Measurements from ENCODE around the gene ANKFY1. TPM values are rescaled to one million over a fixed set of nuclear protein-coding genes. Genes with fewer than 3 reads are reported as not detected.
A peak's percentile ranks its signal among the peaks of the same experiment; 100 is the strongest.
"Not testable (repeated sequence)": the region's sequence is repeated elsewhere in the genome, so short reads cannot be mapped to it uniquely, and the experiment has no call there.

Gene ANKFY1
- total RNA-seq, 2 experiments from 2014 or later: 76.9 to 78.4 TPM

GRCh38 chr17:4194796-4195195, 69.0 kb downstream of the ANKFY1 start:
- Mint-ChIP-seq H3K36me3 (peaks cover 24% of the 10 kb centered on the region), H3K27ac (no peak overlapping the region), H3K4me1 (no peaks in the 10 kb centered on the region), H3K9me3 (no peaks in the 10 kb centered on the region), H3K4me3 (no peak overlapping the region), H3K27me3 (no peaks in the 10 kb centered on the region)
- POLR2A ChIA-PET: no interaction called here
- ATAC-seq (ENCODE audit: low read depth) (no peak), DNase-seq (no peak)

- DNase-seq; ATAC-seq (ENCODE audit: low read depth); POLR2A ChIA-PET; H3K4me1 Mint-ChIP-seq; H3K27me3 Mint-ChIP-seq; H3K9me3 Mint-ChIP-seq; H3K27ac Mint-ChIP-seq; H3K4me3 Mint-ChIP-seq: not testable (repeated sequence)
- peaks cover 21% of the 10 kb centered on the region for H3K36me3 Mint-ChIP-seq
Measured at GRCh38 chr17:4190791-4191190, 73.0 kb downstream of the ANKFY1 start.

- DNase-seq (no peak), ATAC-seq (ENCODE audit: low read depth) (no peak)
- peaks cover 15% of the 10 kb centered on the region for H3K36me3 Mint-ChIP-seq
- POLR2A ChIA-PET: no interaction called here
- no peaks in the 10 kb centered on the region for H3K9me3 Mint-ChIP-seq
- H3K27me3 Mint-ChIP-seq: no peaks in the 10 kb centered on the region
- H3K4me3 Mint-ChIP-seq: no peak overlapping the region
- peaks cover 4% of the 10 kb centered on the region for H3K4me1 Mint-ChIP-seq
- no peak overlapping the region for H3K27ac Mint-ChIP-seq
Measured at GRCh38 chr17:4189280-4189679, 74.5 kb downstream of the ANKFY1 start.

GRCh38 chr17:4188076-4188475, 75.7 kb downstream of the ANKFY1 start:
- Mint-ChIP-seq H3K36me3 (peaks cover 23% of the 10 kb centered on the region), H3K27me3 (no peaks in the 10 kb centered on the region), H3K4me1 (peaks cover 4% of the 10 kb centered on the region), H3K9me3 (no peaks in the 10 kb centered on the region), H3K4me3 (no peak overlapping the region), H3K27ac (no peak overlapping the region)
- POLR2A ChIA-PET: interaction anchor here (0.7 kb wide), 1 partner anchor 15 kb away, joined by 3 read pairs; no protein-coding TSS in a partner anchor
- DNase-seq: no peak
- no peak for ATAC-seq (ENCODE audit: low read depth)

- no peak overlapping the region for H3K4me3 Mint-ChIP-seq
- ATAC-seq (ENCODE audit: low read depth): no peak
- H3K27me3 Mint-ChIP-seq: no peaks in the 10 kb centered on the region
- H3K27ac Mint-ChIP-seq: no peak overlapping the region
- peaks cover 4% of the 10 kb centered on the region for H3K4me1 Mint-ChIP-seq
- peaks cover 29% of the 10 kb centered on the region for H3K36me3 Mint-ChIP-seq
- POLR2A ChIA-PET: no interaction called here
- no peak for DNase-seq
- no peaks in the 10 kb centered on the region for H3K9me3 Mint-ChIP-seq
Measured at GRCh38 chr17:4187076-4187475, 76.7 kb downstream of the ANKFY1 start.

GRCh38 chr17:4186357-4186881, 77.4 kb downstream of the ANKFY1 start:
- Mint-ChIP-seq H3K27me3 (no peaks in the 10 kb centered on the region), H3K4me3 (no peak overlapping the region), H3K36me3 (peaks cover 29% of the 10 kb centered on the region), H3K4me1 (peaks cover 4% of the 10 kb centered on the region), H3K9me3 (no peaks in the 10 kb centered on the region), H3K27ac (no peak overlapping the region)
- DNase-seq: no peak
- POLR2A ChIA-PET: no interaction called here
- no peak for ATAC-seq (ENCODE audit: low read depth)

GRCh38 chr17:4185656-4186055, 78.1 kb downstream of the ANKFY1 start:
- no peak for DNase-seq
- H3K4me3 Mint-ChIP-seq: no peak overlapping the region
- H3K36me3 Mint-ChIP-seq: peaks cover 32% of the 10 kb centered on the region
- H3K9me3 Mint-ChIP-seq: no peaks in the 10 kb centered on the region
- H3K27me3 Mint-ChIP-seq: no peaks in the 10 kb centered on the region
- peaks cover 4% of the 10 kb centered on the region for H3K4me1 Mint-ChIP-seq
- POLR2A ChIA-PET: no interaction called here
- no peak for ATAC-seq (ENCODE audit: low read depth)
- H3K27ac Mint-ChIP-seq: no peak overlapping the region

GRCh38 chr17:4184811-4185210, 79.0 kb downstream of the ANKFY1 start:
- POLR2A ChIA-PET: no interaction called here
- peaks cover 4% of the 10 kb centered on the region for H3K4me1 Mint-ChIP-seq
- no peak overlapping the region for H3K27ac Mint-ChIP-seq
- no peaks in the 10 kb centered on the region for H3K9me3 Mint-ChIP-seq
- no peaks in the 10 kb centered on the region for H3K27me3 Mint-ChIP-seq
- ATAC-seq (ENCODE audit: low read depth) (no peak), DNase-seq (no peak)
- H3K36me3 Mint-ChIP-seq: peaks cover 30% of the 10 kb centered on the region
- no peak overlapping the region for H3K4me3 Mint-ChIP-seq

GRCh38 chr17:4182043-4182442, 81.7 kb downstream of the ANKFY1 start:
- no peak overlapping the region for H3K27ac Mint-ChIP-seq
- ATAC-seq (ENCODE audit: low read depth): no peak
- no peaks in the 10 kb centered on the region for H3K9me3 Mint-ChIP-seq
- peaks cover 13% of the 10 kb centered on the region for H3K4me1 Mint-ChIP-seq
- H3K4me3 Mint-ChIP-seq: no peak overlapping the region
- POLR2A ChIA-PET: no interaction called here
- H3K36me3 Mint-ChIP-seq: peaks cover 44% of the 10 kb centered on the region
- DNase-seq: peak; percentile 24
- H3K27me3 Mint-ChIP-seq: no peaks in the 10 kb centered on the region

- DNase-seq (peak; percentile 15), ATAC-seq (ENCODE audit: low read depth) (no peak)
- POLR2A ChIA-PET: interaction anchor here (1.4 kb wide), 1 partner anchor 38 kb away, joined by 4 read pairs; the partner anchor contains the start of genes CYB5D2 and ZZEF1
- Mint-ChIP-seq H3K4me3 (no peak overlapping the region), H3K36me3 (peaks cover 40% of the 10 kb centered on the region), H3K27me3 (no peaks in the 10 kb centered on the region), H3K27ac (no peak overlapping the region), H3K4me1 (peaks cover 23% of the 10 kb centered on the region), H3K9me3 (no peaks in the 10 kb centered on the region)
Measured at GRCh38 chr17:4180791-4181190, 83.0 kb downstream of the ANKFY1 start.

- H3K4me1 Mint-ChIP-seq: peaks cover 36% of the 10 kb centered on the region
- no peak for ATAC-seq (ENCODE audit: low read depth)
- POLR2A ChIA-PET: interaction anchor here (1.9 kb wide), 1 partner anchor 36 kb away, joined by 9 read pairs; the partner anchor contains the start of genes CYB5D2 and ZZEF1
Measured at GRCh38 chr17:4179071-4179470, 84.7 kb downstream of the ANKFY1 start.

GRCh38 chr17:4178651-4179050, 85.1 kb downstream of the ANKFY1 start:
- Mint-ChIP-seq H3K4me3 (no peak overlapping the region), H3K4me1 (peaks cover 36% of the 10 kb centered on the region), H3K27me3 (no peaks in the 10 kb centered on the region), H3K36me3 (peaks cover 41% of the 10 kb centered on the region), H3K27ac (no peak overlapping the region), H3K9me3 (no peaks in the 10 kb centered on the region)
- POLR2A ChIA-PET: interaction anchor here (1.9 kb wide), 1 partner anchor 35 kb away, joined by 9 read pairs; the partner anchor contains the start of genes CYB5D2 and ZZEF1
- peak; percentile 14 for DNase-seq
- ATAC-seq (ENCODE audit: low read depth): no peak

More at GRCh38 chr17:4179071-4179470, 84.7 kb downstream of the ANKFY1 start:
- no peaks in the 10 kb centered on the region for H3K9me3 Mint-ChIP-seq
- H3K27me3 Mint-ChIP-seq: no peaks in the 10 kb centered on the region
- H3K36me3 Mint-ChIP-seq: peaks cover 42% of the 10 kb centered on the region
- no peak for DNase-seq
- H3K27ac Mint-ChIP-seq: peak overlapping the region; percentile 24
- H3K4me3 Mint-ChIP-seq: no peak overlapping the region

- peak; percentile 10 for DNase-seq
- peaks cover 35% of the 10 kb centered on the region for H3K36me3 Mint-ChIP-seq
- H3K9me3 Mint-ChIP-seq: no peaks in the 10 kb centered on the region
- ATAC-seq (ENCODE audit: low read depth): no peak
- H3K27me3 Mint-ChIP-seq: no peaks in the 10 kb centered on the region
- H3K4me1 Mint-ChIP-seq: peaks cover 36% of the 10 kb centered on the region
- no peak overlapping the region for H3K27ac Mint-ChIP-seq
- no peak overlapping the region for H3K4me3 Mint-ChIP-seq
- POLR2A ChIA-PET: interaction anchor here (1.9 kb wide), 1 partner anchor 34 kb away, joined by 9 read pairs; the partner anchor contains the start of genes CYB5D2 and ZZEF1
Measured at GRCh38 chr17:4177806-4178205, 86.0 kb downstream of the ANKFY1 start.

- peaks cover 36% of the 10 kb centered on the region for H3K4me1 Mint-ChIP-seq
- DNase-seq: no peak
- no peak for ATAC-seq (ENCODE audit: low read depth)
- peaks cover 30% of the 10 kb centered on the region for H3K36me3 Mint-ChIP-seq
- H3K27me3 Mint-ChIP-seq: no peaks in the 10 kb centered on the region
- H3K9me3 Mint-ChIP-seq: no peaks in the 10 kb centered on the region
- H3K4me3 Mint-ChIP-seq: peak overlapping the region; percentile 77
- H3K27ac Mint-ChIP-seq: peak overlapping the region; percentile 96
- POLR2A ChIA-PET: interaction anchor here (1.1 to 3.0 kb wide), 5 partner anchors 20 to 87 kb away, joined by 3 to 32 read pairs (median 4); partner anchors contain the start of genes ANKFY1, CYB5D2 and ZZEF1
Measured at GRCh38 chr17:4176808-4177472, 86.8 kb downstream of the ANKFY1 start.
